Measurements from ENCODE around the gene RALGAPA1.

- TF ChIP-seq CTCF (IDR thresholded peaks at IDR 0.05) = no peak
- TF ChIP-seq POLR2AphosphoS5 (IDR thresholded peaks at IDR 0.05) = no peak
These were observed 42.9 kb downstream of the RALGAPA1 start for GRCh38 chr14:35766036-35766699.

All from upper lobe of left lung (tissue), 4 donors.